HL-60 (cell line): ENCODE measurements around the gene GPR37.

Source experiments
- POLR2AphosphoS5 ChIP-seq: IDR thresholded peaks from 2 replicates; pipeline ENCODE4 v1.6.1; 2012; ENCODE audit warnings: low read depth
- TF ChIP-seq, protein P1 (sequence below): IDR thresholded peaks from one replicate; pipeline ENCODE4 v1.5.1; 2011; ENCODE audit warnings: low read length, control low read depth, inconsistent platforms; ENCODE audit not compliant: insufficient read depth

DNA sequence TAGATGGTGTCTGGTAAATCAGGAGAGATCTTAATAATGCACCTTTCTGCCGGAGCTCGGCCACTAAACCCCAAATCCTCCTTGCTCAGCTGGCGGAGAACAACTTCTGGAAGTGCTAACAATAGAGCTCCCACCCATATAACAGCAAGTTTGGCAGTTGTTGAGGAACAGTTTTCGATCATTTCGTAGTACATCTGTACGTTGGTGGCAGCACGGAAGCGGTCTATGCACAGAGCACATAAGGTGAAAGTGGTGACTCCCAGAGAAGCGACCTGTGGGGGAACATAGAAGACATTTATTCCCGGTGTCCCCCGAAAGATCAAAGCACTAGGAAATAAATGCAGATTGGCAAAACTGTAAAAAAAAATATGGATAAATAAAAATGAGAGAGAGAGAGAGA lies 18.5 kb downstream of the GPR37 start:
- TF ChIP-seq, protein P1, sequence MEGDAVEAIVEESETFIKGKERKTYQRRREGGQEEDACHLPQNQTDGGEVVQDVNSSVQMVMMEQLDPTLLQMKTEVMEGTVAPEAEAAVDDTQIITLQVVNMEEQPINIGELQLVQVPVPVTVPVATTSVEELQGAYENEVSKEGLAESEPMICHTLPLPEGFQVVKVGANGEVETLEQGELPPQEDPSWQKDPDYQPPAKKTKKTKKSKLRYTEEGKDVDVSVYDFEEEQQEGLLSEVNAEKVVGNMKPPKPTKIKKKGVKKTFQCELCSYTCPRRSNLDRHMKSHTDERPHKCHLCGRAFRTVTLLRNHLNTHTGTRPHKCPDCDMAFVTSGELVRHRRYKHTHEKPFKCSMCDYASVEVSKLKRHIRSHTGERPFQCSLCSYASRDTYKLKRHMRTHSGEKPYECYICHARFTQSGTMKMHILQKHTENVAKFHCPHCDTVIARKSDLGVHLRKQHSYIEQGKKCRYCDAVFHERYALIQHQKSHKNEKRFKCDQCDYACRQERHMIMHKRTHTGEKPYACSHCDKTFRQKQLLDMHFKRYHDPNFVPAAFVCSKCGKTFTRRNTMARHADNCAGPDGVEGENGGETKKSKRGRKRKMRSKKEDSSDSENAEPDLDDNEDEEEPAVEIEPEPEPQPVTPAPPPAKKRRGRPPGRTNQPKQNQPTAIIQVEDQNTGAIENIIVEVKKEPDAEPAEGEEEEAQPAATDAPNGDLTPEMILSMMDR, result no peak
- TF ChIP-seq POLR2AphosphoS5, result no peak
